HEK293T (cell line): Measurements from ENCODE around the gene SH2D3C.

Experiments used
- CTCF ChIA-PET: fragments of 350-600 bp; formaldehyde crosslinking; extraction: SDS; loops from one replicate; lab custom pipeline; 2021; ENCODE audit warnings: antibody characterized with exemption, inconsistent platforms; lab: Yijun Ruan, JAX
- POLR2A ChIA-PET: fragments of 350-600 bp; formaldehyde crosslinking; extraction: SDS; loops from one replicate; lab custom pipeline; 2020; ENCODE audit warnings: antibody characterized with exemption, inconsistent platforms; lab: Yijun Ruan, JAX
- DNase-seq: peaks from one replicate; pipeline ENCODE4 v3.0.0; 2012; ENCODE audit warnings: mixed read lengths; ENCODE audit errors: extremely low spot score
- ARNT ChIP-seq: fragments of 450-650 bp; IDR thresholded peaks from 2 replicates; pipeline ENCODE4 v1.6.1; 2017; ENCODE audit warnings: mild to moderate bottlenecking
- BHLHE40 ChIP-seq: fragments of 450-650 bp; IDR thresholded peaks from 2 replicates; pipeline ENCODE4 v1.6.1; 2016; ENCODE audit warnings: mild to moderate bottlenecking, moderate library complexity, borderline replicate concordance
- CTBP1 ChIP-seq: fragments of 450-650 bp; IDR thresholded peaks from 2 replicates; pipeline ENCODE4 v1.6.1; 2016; ENCODE audit warnings: borderline replicate concordance
- ELF4 ChIP-seq: fragments of 450-650 bp; IDR thresholded peaks from 2 replicates; pipeline ENCODE4 v1.6.1; 2017; ENCODE audit warnings: antibody characterized with exemption
- FOXA1 ChIP-seq: fragments of 450-650 bp; IDR thresholded peaks from 2 replicates; pipeline ENCODE4 v1.6.1; 2016; ENCODE audit warnings: mild to moderate bottlenecking
- FOXK2 ChIP-seq: fragments of 450-650 bp; IDR thresholded peaks from 2 replicates; pipeline ENCODE4 v1.6.1; 2016; ENCODE audit warnings: mild to moderate bottlenecking
- FOXM1 ChIP-seq: fragments of 450-650 bp; IDR thresholded peaks from 2 replicates; pipeline ENCODE4 v1.6.1; 2017; ENCODE audit warnings: mild to moderate bottlenecking, borderline replicate concordance
- HDGF ChIP-seq: fragments of 450-650 bp; IDR thresholded peaks from 2 replicates; pipeline ENCODE4 v1.6.1; 2017; ENCODE audit warnings: antibody characterized with exemption, borderline replicate concordance
- L3MBTL2 ChIP-seq: fragments of 450-650 bp; conservative IDR thresholded peaks from 2 replicates; pipeline ENCODE4 v1.6.1; 2016; ENCODE audit warnings: mild to moderate bottlenecking
- LEF1 ChIP-seq: fragments of 450-650 bp; IDR thresholded peaks from 2 replicates; pipeline ENCODE4 v1.6.1; 2017; ENCODE audit warnings: mild to moderate bottlenecking, borderline replicate concordance
- NFRKB ChIP-seq: fragments of 450-650 bp; IDR thresholded peaks from 2 replicates; pipeline ENCODE4 v1.6.1; 2016; ENCODE audit warnings: mild to moderate bottlenecking, moderate library complexity
- PKNOX1 ChIP-seq: fragments of 450-650 bp; IDR thresholded peaks from 2 replicates; pipeline ENCODE4 v1.6.1; 2016
- SP1 ChIP-seq: fragments of 450-650 bp; IDR thresholded peaks from 2 replicates; pipeline ENCODE4 v1.6.1; 2017
- SUZ12 ChIP-seq: fragments of 450-650 bp; IDR thresholded peaks from 2 replicates; pipeline ENCODE4 v1.6.1; 2016; ENCODE audit warnings: mild to moderate bottlenecking
- TARDBP ChIP-seq: fragments of 450-650 bp; IDR thresholded peaks from 2 replicates; pipeline ENCODE4 v1.6.1; 2016
- ZNF384 ChIP-seq: fragments of 450-650 bp; IDR thresholded peaks from 2 replicates; pipeline ENCODE4 v1.6.1; 2016

The SH2D3C gene

GRCh38 chr9:127721391-127721821 is 57.1 kb downstream of the SH2D3C start:
- ChIA-PET CTCF (interaction anchor here (1.5 kb wide), 1 partner anchor 10 kb away, joined by 4 read pairs; no protein-coding TSS in a partner anchor), POLR2A (interaction anchor here (1.0 kb wide), 1 partner anchor 13 kb away, joined by 3 read pairs; no protein-coding TSS in a partner anchor)
- no peak for TF ChIP-seq ARNT
- no peak for TF ChIP-seq SP1
- TF ChIP-seq ZNF384: no peak
- no peak for TF ChIP-seq TARDBP
- TF ChIP-seq LEF1: no peak
- no peak for TF ChIP-seq SUZ12
- no peak for TF ChIP-seq PKNOX1
- TF ChIP-seq FOXM1: no peak
- TF ChIP-seq L3MBTL2: no peak
- TF ChIP-seq BHLHE40: no peak
- no peak for TF ChIP-seq FOXA1
- TF ChIP-seq ELF4: no peak
- no peak for TF ChIP-seq NFRKB
- TF ChIP-seq HDGF: no peak
- TF ChIP-seq CTBP1: no peak
- no peak for TF ChIP-seq FOXK2
- no peak for DNase-seq

- TF ChIP-seq L3MBTL2 (no peak), ELF4 (no peak), CTBP1 (no peak), FOXM1 (no peak)
- ChIA-PET CTCF (no interaction called here), POLR2A (interaction anchor here (0.9 kb wide), 1 partner anchor 14 kb away, joined by 3 read pairs; the partner anchor contains the start of gene TOR2A)
- DNase-seq: no peak
Measured at GRCh38 chr9:127720865-127721227, 57.6 kb downstream of the SH2D3C start.

GRCh38 chr9:127720031-127720864 is 58.2 kb downstream of the SH2D3C start:
- ChIA-PET CTCF (no interaction called here), POLR2A (interaction anchor here (0.9 kb wide), 2 partner anchors 15 to 112 kb away, joined by 3 read pairs; partner anchors contain the start of gene TOR2A)
- TF ChIP-seq PKNOX1 (no peak), FOXK2 (no peak), BHLHE40 (no peak), SP1 (no peak), CTBP1 (no peak), TARDBP (no peak), ARNT (no peak), FOXA1 (no peak)
- DNase-seq: no peak

GRCh38 chr9:127717766-127718165 is 60.7 kb downstream of the SH2D3C start:
- POLR2A ChIA-PET: no interaction called here
- TF ChIP-seq BHLHE40 (no peak), HDGF (no peak), SUZ12 (no peak), FOXK2 (no peak), SP1 (no peak), PKNOX1 (no peak), CTBP1 (no peak), L3MBTL2 (no peak), ELF4 (no peak), TARDBP (no peak), ARNT (no peak)
- DNase-seq: no peak
- CTCF ChIA-PET: no interaction called here

- ChIA-PET POLR2A (interaction anchor here (1.0 to 1.6 kb wide), 2 partner anchors 11 to 105 kb away, joined by 3 to 4 read pairs; no protein-coding TSS in a partner anchor), CTCF (interaction anchor here (1.0 kb wide), 1 partner anchor 18 kb away, joined by 3 read pairs; the partner anchor contains the start of gene TOR2A)
- no peak for DNase-seq
- TF ChIP-seq ZNF384: no peak
- TF ChIP-seq TARDBP: no peak
- TF ChIP-seq SP1: no peak
- no peak for TF ChIP-seq ARNT
Measured at GRCh38 chr9:127716412-127716811, 62.1 kb downstream of the SH2D3C start.

- ChIA-PET CTCF (no interaction called here), POLR2A (interaction anchor here (0.9 to 1.6 kb wide), 5 partner anchors 10 to 125 kb away, joined by 3 to 5 read pairs (median 3); partner anchors contain the start of gene TOR2A)
- peak; percentile 84 for TF ChIP-seq PKNOX1
- TF ChIP-seq CTBP1: no peak
- TF ChIP-seq FOXA1: no peak
- no peak for TF ChIP-seq ZNF384
- TF ChIP-seq L3MBTL2: peak; percentile 71
- no peak for TF ChIP-seq LEF1
- TF ChIP-seq ELF4: peak; percentile 92; the same call in 1 of the 2 replicates
- DNase-seq: peak; percentile 99
Measured at GRCh38 chr9:127715470-127716337, 62.8 kb downstream of the SH2D3C start, which contains the start of the genes PTRH1 and TTC16. PTRH1 (minus strand) TSS chr9:127715663; CDS start chr9:127715639, 24 bp downstream. TTC16 (plus strand) TSS chr9:127716079; CDS start chr9:127716146, 67 bp downstream.
